HCT116 (cell line): ENCODE data around the gene STUM. TPM values are rescaled to one million over a fixed set of nuclear protein-coding genes. Genes with fewer than 3 reads are reported as not detected.

ENCODE experiments used
- ATAC-seq: fragments of 200-7000 bp; cut with Tn5 transposase; 2 replicates; pipeline ENCODE4 v1.9.1; 2020; ENCODE audit warnings: mild to moderate bottlenecking, moderate library complexity
- BruUV-seq: library from RNA; stranded (reverse); fragments of 400-500 nt; replicated peaks from 2 replicates; lab custom pipeline; 2021; lab: Mats Ljungman, UMichigan
- CTCF ChIA-PET: fragments of 300-600 bp; sonication (Branson Sonifier 250); formaldehyde crosslinking; loops from one replicate; lab custom pipeline; 2021; ENCODE audit warnings: antibody characterized with exemption; lab: Charles Lee
- POLR2A ChIA-PET: fragments of 300-600, 350-600 bp; sonication (Branson Sonifier 250); formaldehyde crosslinking; loops from one replicate; lab custom pipeline; 2021; ENCODE audit warnings: antibody characterized with exemption; lab: Charles Lee
- RAD21 ChIA-PET, 2 experiments: fragments of 300-600 bp; sonication (Branson Sonifier 250); formaldehyde crosslinking; loops; one replicate each; lab custom pipeline; 2023; ENCODE audit warnings: low total read pairs in 2 of 2; ENCODE audit not compliant: uncharacterized antibody in 2 of 2, unreplicated experiment in 2 of 2, low non-redundant PET in 1 of 2; lab: Charles Lee
- DNase-seq: peaks from one replicate; pipeline ENCODE4 v3.0.0-alpha.2; 2010; ENCODE audit warnings: low read depth, low spot score
- H2AFZ ChIP-seq: fragments of 200-600 bp; shearing (Covaris generic), sonication (generic); 2 replicates; pipeline ENCODE4 v1.6.1; 2017; ENCODE audit warnings: low read depth, mixed run types, mixed read lengths, antibody characterized with exemption, low read length; ENCODE audit not compliant: poor library complexity, severe bottlenecking
- H3K27ac ChIP-seq: 2 replicates; pipeline ENCODE4 v1.5.1; 2012; ENCODE audit warnings: low read depth, low read length
- H3K27me3 ChIP-seq: fragments of 200-600 bp; sonication (generic); 2 replicates; pipeline ENCODE4 v1.6.1; 2016; ENCODE audit warnings: mixed run types, low read length, mixed read lengths; ENCODE audit not compliant: insufficient read depth
- H3K36me3 ChIP-seq, 2 experiments: fragments of 200-500 bp in 1 of 2; fragments of 200-600 bp in 1 of 2; sonication (Bioruptor generic) in 1 of 2; sonication (generic) in 1 of 2; 2 replicates each; pipeline versions ENCODE4 v1.5.1 to v1.6.1; 2014 to 2016; ENCODE audit warnings: low read length in 2 of 2, inconsistent platforms in 1 of 2, mixed read lengths in 1 of 2, mixed run types in 1 of 2; ENCODE audit not compliant: insufficient read depth in 2 of 2, control insufficient read depth in 1 of 2
- H3K4me1 ChIP-seq, 2 experiments: fragments of 200-600 bp in 1 of 2; sonication (generic) in 1 of 2; 2 replicates each; pipeline versions ENCODE4 v1.5.1 to v1.6.1; 2012 to 2017; ENCODE audit warnings: low read length in 2 of 2, inconsistent platforms in 1 of 2, mild to moderate bottlenecking in 1 of 2, mixed read lengths in 1 of 2, mixed run types in 1 of 2, moderate library complexity in 1 of 2; ENCODE audit not compliant: insufficient read depth in 2 of 2, control insufficient read depth in 1 of 2
- H3K4me2 ChIP-seq: fragments of 200-600 bp; sonication (generic); 2 replicates; pipeline ENCODE4 v1.6.1; 2017; ENCODE audit warnings: mixed run types, low read length, mixed read lengths
- H3K4me3 ChIP-seq, 2 experiments: fragments of 200-600 bp in 1 of 2; sonication (generic) in 1 of 2; replicated peaks in 1 of 2; 2 replicates each; pipeline ENCODE4 v1.5.1; 2011 to 2016; ENCODE audit warnings: low read length in 2 of 2, control low read depth in 1 of 2, low read depth in 1 of 2, mild to moderate bottlenecking in 1 of 2, mixed read lengths in 1 of 2, mixed run types in 1 of 2
- H3K79me2 ChIP-seq: fragments of 200-600 bp; sonication (generic); 2 replicates; pipeline ENCODE4 v1.6.1; 2017; ENCODE audit warnings: mild to moderate bottlenecking, mixed run types, low read length, moderate library complexity, mixed read lengths; ENCODE audit not compliant: insufficient read depth
- H3K9ac ChIP-seq: fragments of 200-600 bp; sonication (generic); 2 replicates; pipeline ENCODE4 v1.6.1; 2016; ENCODE audit warnings: low read length, mixed read lengths
- H3K9me2 ChIP-seq: fragments of 200-600 bp; sonication (generic), shearing (Covaris generic); 2 replicates; pipeline ENCODE4 v1.6.1; 2017; ENCODE audit warnings: mixed run types, mild to moderate bottlenecking, moderate library complexity; ENCODE audit not compliant: insufficient read depth
- H3K9me3 ChIP-seq, 2 experiments: fragments of 200-500 bp in 1 of 2; fragments of 200-600 bp in 1 of 2; sonication (Bioruptor generic) in 1 of 2; sonication (generic) in 1 of 2; 2 replicates each; pipeline ENCODE4 v1.6.1; 2014 to 2017; ENCODE audit warnings: low read length in 2 of 2, mixed read lengths in 2 of 2, inconsistent platforms in 1 of 2, low read depth in 1 of 2, mild to moderate bottlenecking in 1 of 2, mixed run types in 1 of 2, moderate library complexity in 1 of 2; ENCODE audit not compliant: control insufficient read depth in 1 of 2, insufficient read depth in 1 of 2
- H4K20me1 ChIP-seq: fragments of 200-600 bp; sonication (generic), shearing (Covaris generic); 2 replicates; pipeline ENCODE4 v1.6.1; 2017; ENCODE audit warnings: mixed run types, mild to moderate bottlenecking, moderate library complexity; ENCODE audit not compliant: insufficient read depth
- CBX3 ChIP-seq: IDR thresholded peaks from 2 replicates; pipeline ENCODE4 v1.6.1; 2012; ENCODE audit warnings: low read depth
- CEBPB ChIP-seq: IDR thresholded peaks from 2 replicates; pipeline ENCODE4 v1.6.1; 2012; ENCODE audit warnings: low read depth
- CTCF ChIP-seq, 3 experiments: fragments of 200-600 bp in 1 of 3; sonication (generic) in 1 of 3; IDR thresholded peaks in 2 of 3; conservative IDR thresholded peaks in 1 of 3; 2 replicates each; pipeline ENCODE4 v1.5.1; 2012 to 2017; ENCODE audit warnings: low read depth in 2 of 3, low read length in 2 of 3, antibody characterized with exemption in 1 of 3, borderline replicate concordance in 1 of 3, control low read depth in 1 of 3, mild to moderate bottlenecking in 1 of 3, mixed read lengths in 1 of 3, mixed run types in 1 of 3, moderate library complexity in 1 of 3; ENCODE audit not compliant: insufficient read depth in 1 of 3
- ELF1 ChIP-seq: IDR thresholded peaks from 2 replicates; pipeline ENCODE4 v1.6.1; 2012; ENCODE audit warnings: low read depth, borderline replicate concordance
- EZH2 ChIP-seq: fragments of 200-600 bp; sonication (generic); IDR thresholded peaks from 2 replicates; pipeline ENCODE4 v1.6.1; 2017; ENCODE audit warnings: antibody characterized with exemption, mixed run types
- FOSL1 ChIP-seq: IDR thresholded peaks from 2 replicates; pipeline ENCODE4 v1.6.1; 2012; ENCODE audit warnings: low read depth
- MAX ChIP-seq: IDR thresholded peaks from 2 replicates; pipeline ENCODE4 v1.6.1; 2012
- POLR2A ChIP-seq: IDR thresholded peaks from 2 replicates; pipeline ENCODE4 v1.7.0; 2011; ENCODE audit warnings: borderline replicate concordance; ENCODE audit not compliant: insufficient read depth, insufficient read length; ENCODE audit errors: extremely low read depth
- POLR2AphosphoS5 ChIP-seq: IDR thresholded peaks from 2 replicates; pipeline ENCODE4 v1.6.1; 2011; ENCODE audit warnings: mild to moderate bottlenecking, low read depth, low read length, moderate library complexity
- RAD21 ChIP-seq: IDR thresholded peaks from 2 replicates; pipeline ENCODE4 v1.6.1; 2012; ENCODE audit warnings: low read depth, mild to moderate bottlenecking
- SIN3A ChIP-seq: IDR thresholded peaks from 2 replicates; pipeline ENCODE4 v1.6.1; 2012; ENCODE audit warnings: low read depth
- SP1 ChIP-seq: IDR thresholded peaks from 2 replicates; pipeline ENCODE4 v1.6.1; 2012; ENCODE audit warnings: low read depth
- SRF ChIP-seq: IDR thresholded peaks from 2 replicates; pipeline ENCODE4 v1.6.1; 2012; ENCODE audit warnings: low read depth
- YY1 ChIP-seq: IDR thresholded peaks from 2 replicates; pipeline ENCODE4 v1.6.1; 2011; ENCODE audit warnings: low read length, low read depth, moderate library complexity, mild to moderate bottlenecking; ENCODE audit not compliant: insufficient replicate concordance; ENCODE audit errors: extremely low read depth
- intact Hi-C: fragments of 100-400 bp; cut with micrococcal nuclease; formaldehyde crosslinking; loops from 2 replicates; pipeline ENCODE4 v1.10.0; 2022
- total RNA-seq: library from RNA; stranded (reverse); gene quantifications from one replicate; pipeline ENCODE4 v1.2.1, GENCODE V29; 2021; ENCODE audit not compliant: unreplicated experiment

Gene STUM
- total RNA-seq, 1 experiment from 2014 or later: not detected

- intact Hi-C loops: no loop called here
- DNase-seq (peak; percentile 27), ATAC-seq (peak; percentile 97)
- CTCF ChIA-PET: interaction anchor here (0.7 to 1.5 kb wide), 5 partner anchors 21 to 145 kb away, joined by 3 to 12 read pairs (median 5); partner anchors contain the start of gene STUM
- Histone ChIP-seq H3K4me1 (no peaks in the 10 kb centered on the region), H3K4me3 (no peak overlapping the region), H3K9me3 (no peaks in the 10 kb centered on the region), H2AFZ (no peak overlapping the region), H3K27me3 (no peaks in the 10 kb centered on the region), H3K9ac (no peak overlapping the region), H3K9me2 (no peaks in the 10 kb centered on the region), H3K36me3 (no peaks in the 10 kb centered on the region), H4K20me1 (no peaks in the 10 kb centered on the region), H3K27ac (no peak overlapping the region), H3K79me2 (no peaks in the 10 kb centered on the region), H3K4me2 (no peak overlapping the region)
- BruUV-seq: no TSS peak
- TF ChIP-seq CBX3: no peak
- no peak for TF ChIP-seq EZH2
- no peak for TF ChIP-seq SRF
- no peak for TF ChIP-seq POLR2AphosphoS5
- peak in 2 of 3 experiments; percentile 62 to 68; a peak in 4 of 6 replicates for TF ChIP-seq CTCF (IDR thresholded peaks at IDR 0.05 in 2 of 3, conservative IDR thresholded peaks at IDR 0.05 in 1 of 3; ENCODE audit: borderline replicate concordance in 1 of 3, insufficient read depth in 1 of 3, low read depth in 2 of 3, low read length in 2 of 3)
- POLR2A ChIA-PET: interaction anchor here (0.6 kb wide), 1 partner anchor 1596 kb away, joined by 6 read pairs; the partner anchor contains the start of gene IBA57
- RAD21 ChIA-PET: interaction anchor here in 1 of 2 experiments (0.6 kb wide), 1 partner anchor 315 kb away, joined by 3 read pairs; no protein-coding TSS in a partner anchor
These were observed 21.4 kb downstream of the STUM start for GRCh38 chr1:226569879-226570547.

- CTCF ChIA-PET: no interaction called here
- intact Hi-C loops: no loop called here
- H3K9ac ChIP-seq: no peak overlapping the region
- no peaks in the 10 kb centered on the region for H3K4me1 ChIP-seq
- H3K9me3 ChIP-seq: no peaks in the 10 kb centered on the region
- RAD21 ChIA-PET: no interaction called here
- H3K36me3 ChIP-seq: no peaks in the 10 kb centered on the region
- BruUV-seq: no TSS peak
- DNase-seq (no peak), ATAC-seq (no peak)
- no peaks in the 10 kb centered on the region for H3K9me2 ChIP-seq
- no peak overlapping the region for H2AFZ ChIP-seq
- H3K4me3 ChIP-seq: no peak overlapping the region
- no peak overlapping the region for H3K27ac ChIP-seq
- H3K27me3 ChIP-seq: no peaks in the 10 kb centered on the region
- no peaks in the 10 kb centered on the region for H4K20me1 ChIP-seq
- no peaks in the 10 kb centered on the region for H3K79me2 ChIP-seq
- POLR2A ChIA-PET: no interaction called here
- H3K4me2 ChIP-seq: no peak overlapping the region
- TF ChIP-seq POLR2A (no peak), SRF (no peak), CBX3 (no peak), POLR2AphosphoS5 (no peak), RAD21 (no peak), SIN3A (no peak), SP1 (no peak), ELF1 (no peak), CEBPB (no peak), CTCF (IDR thresholded peaks at IDR 0.05 in 2 of 3, conservative IDR thresholded peaks at IDR 0.05 in 1 of 3; ENCODE audit: borderline replicate concordance in 1 of 3, insufficient read depth in 1 of 3, low read depth in 2 of 3, low read length in 2 of 3) (no peak), MAX (no peak), FOSL1 (no peak), YY1 (no peak)
These were observed 23.3 kb downstream of the STUM start for GRCh38 chr1:226571893-226572292.
